Left lung (tissue), 10 donors: Measurements from ENCODE around the gene KLHL17. TPM values are rescaled to one million over a fixed set of nuclear protein-coding genes. Genes with fewer than 3 reads are reported as not detected.
A peak's percentile ranks its signal among the peaks of the same experiment; 100 is the strongest.

Experiments
- ATAC-seq: fragments of 200-7000 bp; cut with Tn5 transposase; one replicate; pipeline ENCODE4 v1.9.1; 2020; ENCODE audit warnings: moderate library complexity
- DNase-seq, 4 donors: peaks; one replicate each; pipeline ENCODE4 v3.0.0-alpha.2; 2013 to 2020
- H3K27ac ChIP-seq, 2 donors: fragments of 200-600 bp; sonication (generic) in 1 of 2; one replicate each; pipeline versions ENCODE4 v1.5.0 to v1.8.0; 2020 to 2021
- H3K27me3 ChIP-seq, 2 donors: fragments of 200-600 bp; sonication (generic) in 1 of 2; one replicate each; pipeline versions ENCODE4 v1.5.0 to v1.8.0; 2020 to 2021
- H3K36me3 ChIP-seq, 2 donors: fragments of 200-600 bp; sonication (generic) in 1 of 2; one replicate each; pipeline versions ENCODE4 v1.5.0 to v1.8.0; 2020 to 2021
- H3K4me1 ChIP-seq, 2 donors: fragments of 200-600 bp; one replicate each; pipeline ENCODE4 v1.8.0; 2021
- H3K4me3 ChIP-seq, 2 donors: fragments of 200-600 bp; sonication (generic) in 1 of 2; one replicate each; pipeline versions ENCODE4 v1.5.0 to v1.8.0; 2020 to 2021; ENCODE audit warnings: mild to moderate bottlenecking in 1 of 2
- H3K9me3 ChIP-seq, 2 donors: fragments of 200-600 bp; sonication (generic) in 1 of 2; one replicate each; pipeline versions ENCODE4 v1.5.0 to v1.8.0; 2020 to 2021
- CTCF ChIP-seq, 2 donors: fragments of 200-600 bp; sonication (generic) in 1 of 2; IDR thresholded peaks; one replicate each; pipeline versions ENCODE4 v1.5.0 to v1.8.0; 2021; ENCODE audit warnings: antibody characterized with exemption in 2 of 2
- intact Hi-C, 2 donors: fragments of 100-400 bp; cut with DNase I; formaldehyde crosslinking; loops; one replicate each; pipeline versions ENCODE4 v1.11.2 to v1.14.2; 2022
- polyA plus RNA-seq, 6 donors: library from polyadenylated mRNA; unstranded; fragments of 120-200 nt; gene quantifications; one replicate each; pipeline ENCODE4 v1.2.1, GENCODE V29; 2013; ENCODE audit not compliant: insufficient read length in 6 of 6
- total RNA-seq, 2 donors: library from RNA; stranded (reverse); fragmentation: NEBNext Ultra II Directional; extraction: Animal tissue kit (Norgen Biotek cat#: 25700); gene quantifications; one replicate each; pipeline ENCODE4 v1.2.1, GENCODE V29; 2021
- donor health status: DM: no; HTN: yes; CAD: no.
- donor health status: DM: no; HTN: no; CAD: no.

KLHL17 gene
- total and polyA plus RNA-seq, 8 donors = 8.3 to 17.9 (median 11.9) TPM

GRCh38 chr1:966135-966703, 5.8 kb downstream of the KLHL17 start, which contains the start of gene PLEKHN1:
Gene PLEKHN1 (plus strand): TSS chr1:966482. CDS start chr1:966532, 50 bp downstream.
- Histone ChIP-seq H3K36me3 (peaks cover 0 to 26% of the 10 kb centered on the region in 2 donors), H3K27me3 (peaks cover 12 to 60% of the 10 kb centered on the region in 2 donors), H3K4me1 (peaks cover 6 to 25% of the 10 kb centered on the region in 2 donors), H3K9me3 (no peaks in the 10 kb centered on the region), H3K27ac (peak within 1 kb of the TSS; percentile 83 to 87), H3K4me3 (peak within 1 kb of the TSS; percentile 60 to 71)
- DNase-seq (peak in 1 of 4 donors; percentile 89), ATAC-seq (peak; percentile 93)
- TF ChIP-seq CTCF (IDR thresholded peaks at IDR 0.05) = no peak
- intact Hi-C loops = no loop called here

DNA sequence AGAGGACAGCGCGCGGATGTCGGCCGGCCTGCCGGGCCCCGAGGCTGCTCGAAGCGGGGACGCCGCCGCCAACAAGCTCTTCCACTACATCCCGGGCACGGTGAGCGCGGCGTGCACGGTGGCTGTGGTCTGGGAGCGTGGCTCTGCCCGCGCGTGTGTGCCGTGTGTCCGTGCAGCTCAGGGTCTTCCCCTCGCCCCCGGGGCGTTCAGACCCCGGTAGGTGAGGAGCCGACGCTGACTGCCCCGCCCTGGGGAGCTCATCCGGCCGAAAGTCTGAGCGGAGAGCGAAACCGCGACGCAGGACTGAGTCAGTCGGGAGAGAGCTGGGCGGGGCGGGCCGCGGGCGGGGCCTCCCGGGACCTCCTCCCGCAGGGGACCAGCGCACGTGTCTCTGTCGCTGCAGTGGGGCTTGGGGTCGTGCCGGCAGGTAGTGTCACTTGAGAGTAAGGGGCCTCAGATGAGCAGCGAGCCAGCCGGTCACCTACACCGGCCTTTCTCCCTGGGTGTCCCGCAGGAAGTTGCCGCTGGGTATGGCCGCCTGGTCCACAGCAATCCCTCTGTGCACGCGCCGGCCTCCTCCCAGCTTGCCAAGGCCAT, 6.4 kb downstream of the KLHL17 start:
- ATAC-seq (peak; percentile 92), DNase-seq (peak in 3 of 4 donors; percentile 65 to 96 (median 86))
- TF ChIP-seq CTCF (IDR thresholded peaks at IDR 0.05) = no peak
- Histone ChIP-seq H3K27ac (peak overlapping the region; percentile 83 to 87), H3K4me3 (peak overlapping the region; percentile 60 to 71), H3K4me1 (peaks cover 6 to 19% of the 10 kb centered on the region in 2 donors), H3K27me3 (peaks cover 18 to 63% of the 10 kb centered on the region in 2 donors), H3K36me3 (peaks cover 0 to 26% of the 10 kb centered on the region in 2 donors), H3K9me3 (no peaks in the 10 kb centered on the region)
- intact Hi-C loops = no loop called here

GRCh38 chr1:967466-968343, 7.3 kb downstream of the KLHL17 start:
- DNase-seq = peak in 1 of 4 donors; percentile 63

DNA sequence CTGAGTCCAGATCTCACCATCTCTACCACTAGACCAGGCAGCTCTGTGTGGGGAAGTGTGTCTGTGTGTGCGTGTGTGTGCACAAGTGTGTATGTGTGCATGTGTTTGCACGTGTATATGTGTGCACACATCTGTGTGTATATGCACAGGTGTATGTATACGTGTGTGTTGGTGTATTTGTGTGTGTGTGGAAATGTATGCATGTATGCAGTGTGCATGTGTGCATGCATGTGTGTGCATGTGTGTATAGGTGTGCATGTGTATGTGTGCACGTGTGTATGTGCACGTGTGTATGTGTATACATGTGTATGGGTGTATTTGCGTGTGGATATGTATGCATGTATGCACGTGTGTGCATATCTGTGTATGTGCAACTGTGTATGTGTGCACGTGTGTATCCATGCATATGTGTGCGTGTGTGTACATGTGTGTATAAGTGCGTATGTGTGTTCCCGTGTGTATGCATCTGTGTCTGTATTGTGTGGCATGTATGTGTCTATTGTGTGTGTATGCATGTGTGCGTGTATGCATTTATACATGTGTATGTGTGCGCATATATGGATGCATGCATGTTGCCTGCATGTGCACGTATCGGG, 9.0 kb downstream of the KLHL17 start:
- peaks cover 6 to 19% of the 10 kb centered on the region in 2 donors for H3K4me1 ChIP-seq
- no peak overlapping the region for H3K27ac ChIP-seq
- intact Hi-C loops = no loop called here
- peaks cover 24 to 88% of the 10 kb centered on the region in 2 donors for H3K27me3 ChIP-seq
- no peak for DNase-seq
- TF ChIP-seq CTCF (IDR thresholded peaks at IDR 0.05) = no peak
- H3K4me3 ChIP-seq = no peak overlapping the region
- peaks cover 0 to 4% of the 10 kb centered on the region in 2 donors for H3K36me3 ChIP-seq
- no peak for ATAC-seq
- no peaks in the 10 kb centered on the region for H3K9me3 ChIP-seq

More at GRCh38 chr1:967466-968343, 7.3 kb downstream of the KLHL17 start:
- H3K27me3 ChIP-seq = peaks cover 24 to 72% of the 10 kb centered on the region in 2 donors
- ATAC-seq = no peak
- no peak overlapping the region for H3K4me3 ChIP-seq
- no peaks in the 10 kb centered on the region for H3K9me3 ChIP-seq
- TF ChIP-seq CTCF (IDR thresholded peaks at IDR 0.05) = no peak
- no peak overlapping the region for H3K27ac ChIP-seq
- H3K4me1 ChIP-seq = peaks cover 6 to 19% of the 10 kb centered on the region in 2 donors
- H3K36me3 ChIP-seq = peaks cover 0 to 20% of the 10 kb centered on the region in 2 donors
- intact Hi-C loops = no loop called here
